Stimulated activated CD8-positive, alpha-beta memory T cell treated with anti-CD3 and anti-CD28 coated beads, Interleukin-4, amount 100 ng/mL, for 4 hours (primary cell): ENCODE measurements around the gene ITGAV.

Experiments
- DNase-seq, 2 donors: peaks; one replicate each; pipeline ENCODE4 v3.0.0-alpha.2; 2020; ENCODE audit warnings: low read depth in 2 of 2, low spot score in 1 of 2

The ITGAV gene

GRCh38 chr2:186612026-186612425 is 22.2 kb downstream of the ITGAV start:
- DNase-seq = no peak

- DNase-seq = no peak
These were observed 22.9 kb downstream of the ITGAV start for GRCh38 chr2:186612555-186613440.

GRCh38 chr2:186614373-186614772 is 24.5 kb downstream of the ITGAV start:
- DNase-seq = no peak

- DNase-seq = no peak
These were observed 27.3 kb downstream of the ITGAV start for GRCh38 chr2:186617148-186617547.

GRCh38 chr2:186617771-186618170 is 27.9 kb downstream of the ITGAV start:
- no peak for DNase-seq

- no peak for DNase-seq
These were observed 28.8 kb downstream of the ITGAV start for GRCh38 chr2:186618696-186619095.

GRCh38 chr2:186623084-186623483 is 33.2 kb downstream of the ITGAV start:
- DNase-seq = no peak

GRCh38 chr2:186624276-186624675 is 34.4 kb downstream of the ITGAV start:
- no peak for DNase-seq

- no peak for DNase-seq
These were observed 39.6 kb downstream of the ITGAV start for GRCh38 chr2:186629250-186629996.

GRCh38 chr2:186632417-186632816 is 42.6 kb downstream of the ITGAV start:
- DNase-seq = no peak

GRCh38 chr2:186634701-186635100 is 44.8 kb downstream of the ITGAV start:
- no peak for DNase-seq

- DNase-seq = no peak
These were observed 47.1 kb downstream of the ITGAV start for GRCh38 chr2:186636800-186637496.

- DNase-seq = no peak
These were observed 47.6 kb downstream of the ITGAV start for GRCh38 chr2:186637497-186637800.

GRCh38 chr2:186639939-186640338 is 50.1 kb downstream of the ITGAV start:
- no peak for DNase-seq

- no peak for DNase-seq
These were observed 51.4 kb downstream of the ITGAV start for GRCh38 chr2:186641132-186641806.

- DNase-seq = no peak
These were observed 52.0 kb downstream of the ITGAV start for GRCh38 chr2:186641807-186642321.

- DNase-seq = no peak
These were observed 54.9 kb downstream of the ITGAV start for GRCh38 chr2:186644791-186645190.

- no peak for DNase-seq
These were observed 56.1 kb downstream of the ITGAV start for GRCh38 chr2:186645999-186646398.

GRCh38 chr2:186648130-186648529 is 58.3 kb downstream of the ITGAV start:
- DNase-seq = no peak

GRCh38 chr2:186653511-186653910 is 63.7 kb downstream of the ITGAV start:
- no peak for DNase-seq

GRCh38 chr2:186659383-186659782 is 69.5 kb downstream of the ITGAV start:
- DNase-seq = no peak
